OCI-LY7 (cell line): ENCODE data around the gene KIRREL3.

Experiments
- CTCF ChIP-seq: fragments of 200-600 bp; sonication (generic); conservative IDR thresholded peaks from 2 replicates; pipeline ENCODE4 v1.5.1; 2014; ENCODE audit warnings: mild to moderate bottlenecking, antibody characterized with exemption, low read length, moderate library complexity, mixed read lengths
- EZH2phosphoT487 ChIP-seq: fragments of 200-600 bp; sonication (generic); IDR thresholded peaks from 2 replicates; pipeline ENCODE4 v1.6.1; 2018; ENCODE audit warnings: low read depth, borderline replicate concordance, mild to moderate bottlenecking, mixed run types, antibody characterized with exemption, low read length, moderate library complexity, mixed read lengths

- no peak for TF ChIP-seq CTCF
- TF ChIP-seq EZH2phosphoT487: no peak
Observed at GRCh38 chr11:126747315-126747714, 253.3 kb downstream of the KIRREL3 start.
